ENCODE data around the gene ZNF287.

Gene ZNF287

GRCh38 chr17:16504984-16505383 lies 64.0 kb downstream of the ZNF287 start:
- TF ChIP-seq CTCF (IDR thresholded peaks at IDR 0.05; ENCODE audit: borderline replicate concordance, insufficient read depth, low read depth, low read length): no peak
- no peak overlapping the region for H3K4me3 ChIP-seq (ENCODE audit: low read depth, low read length)
